BLaER1 (cell line): ENCODE measurements around the gene PRH2.

Source experiments
- H3K27ac ChIP-seq: shearing (Covaris generic); formaldehyde crosslinking; 2 replicates; pipeline ENCODE4 v1.8.1; 2022
- H3K27me3 ChIP-seq: shearing (Covaris generic); formaldehyde crosslinking; 2 replicates; pipeline ENCODE4 v1.8.1; 2022
- H3K36me3 ChIP-seq: shearing (Covaris generic); formaldehyde crosslinking; 2 replicates; pipeline ENCODE4 v1.8.1; 2022
- H3K4me1 ChIP-seq: shearing (Covaris generic); formaldehyde crosslinking; 2 replicates; pipeline ENCODE4 v1.8.1; 2022
- H3K4me2 ChIP-seq: shearing (Covaris generic); formaldehyde crosslinking; 2 replicates; pipeline ENCODE4 v1.8.1; 2022
- H3K4me3 ChIP-seq: shearing (Covaris generic); formaldehyde crosslinking; 2 replicates; pipeline ENCODE4 v1.8.1; 2022
- H3K9ac ChIP-seq: shearing (Covaris generic); formaldehyde crosslinking; 2 replicates; pipeline ENCODE4 v1.8.1; 2022
- H3K9me3 ChIP-seq: shearing (Covaris generic); formaldehyde crosslinking; 2 replicates; pipeline ENCODE4 v1.8.1; 2022
- H4K20me1 ChIP-seq: shearing (Covaris generic); formaldehyde crosslinking; 2 replicates; pipeline ENCODE4 v1.8.1; 2022
- Cebpa-rat ChIP-seq: shearing (Covaris generic); IDR thresholded peaks from 2 replicates; pipeline ENCODE4 v1.8.1; 2022

PRH2 gene

GRCh38 chr12:10928746-10929286 lies at the start of gene PRH2:
Gene PRH2, plus strand, starts transcription at chr12:10929236. Its CDS starts 38 bp downstream, at chr12:10929274.
- Histone ChIP-seq H3K27ac (no peak within 1 kb of the TSS), H3K9ac (no peak within 1 kb of the TSS), H4K20me1 (no peaks in the 10 kb centered on the region), H3K4me1 (no peaks in the 10 kb centered on the region), H3K27me3 (no peaks in the 10 kb centered on the region), H3K36me3 (no peaks in the 10 kb centered on the region), H3K4me2 (no peak within 1 kb of the TSS), H3K4me3 (no peak within 1 kb of the TSS), H3K9me3 (no peaks in the 10 kb centered on the region)
- no peak for TF ChIP-seq Cebpa-rat

DNA sequence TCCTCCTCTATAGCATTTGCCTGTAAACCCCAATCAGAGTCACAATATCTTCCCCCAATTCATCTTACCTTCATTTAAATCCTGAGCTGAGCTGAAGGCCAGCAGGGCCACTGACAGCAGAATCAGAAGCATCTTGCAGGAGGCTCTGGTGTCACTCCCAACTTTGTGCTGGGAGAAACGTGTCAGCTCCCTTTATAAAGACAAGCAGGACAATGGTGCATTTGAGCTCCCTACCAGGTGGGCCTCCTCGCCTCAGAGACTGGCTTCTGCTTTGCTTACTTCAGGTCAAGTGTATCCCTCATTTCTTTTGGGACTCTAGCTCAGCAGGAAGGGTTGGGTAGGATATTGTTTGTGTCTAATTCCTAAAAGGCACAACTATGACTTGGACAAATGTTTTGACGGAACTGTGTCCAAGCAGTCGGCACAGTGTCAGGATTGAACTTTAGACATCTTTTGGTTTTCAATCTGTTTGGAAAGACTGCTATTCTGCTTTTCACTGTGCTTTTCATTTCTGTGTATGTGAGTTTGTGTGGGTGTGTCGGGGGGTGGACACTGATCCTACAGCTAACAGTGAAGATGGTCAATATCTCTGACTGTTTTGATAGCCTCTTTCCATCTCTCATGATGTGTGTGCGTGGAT lies 44.8 kb upstream of the PRH2 start, which contains the start of gene PRH1:
Gene PRH1, minus strand, starts transcription at position 170 of the 640 bp plus-strand sequence. Its CDS starts 38 bp downstream, at position 132.
- no peak within 1 kb of the TSS for H3K4me3 ChIP-seq
- H3K9ac ChIP-seq: no peak within 1 kb of the TSS
- H3K4me1 ChIP-seq: no peaks in the 10 kb centered on the region
- no peak for TF ChIP-seq Cebpa-rat
- H3K27me3 ChIP-seq: no peaks in the 10 kb centered on the region
- H4K20me1 ChIP-seq: no peaks in the 10 kb centered on the region
- H3K27ac ChIP-seq: no peak within 1 kb of the TSS
- H3K4me2 ChIP-seq: no peak within 1 kb of the TSS
- no peaks in the 10 kb centered on the region for H3K9me3 ChIP-seq
- no peaks in the 10 kb centered on the region for H3K36me3 ChIP-seq

GRCh38 chr12:10889226-10889625 lies 39.8 kb upstream of the PRH2 start:
- Histone ChIP-seq H3K4me3 (no peak overlapping the region), H3K27me3 (no peaks in the 10 kb centered on the region), H3K27ac (no peak overlapping the region), H3K4me2 (no peak overlapping the region), H4K20me1 (no peaks in the 10 kb centered on the region), H3K9ac (no peak overlapping the region), H3K36me3 (peaks cover 7% of the 10 kb centered on the region; the same call in 1 of the 2 replicates), H3K9me3 (no peaks in the 10 kb centered on the region), H3K4me1 (no peaks in the 10 kb centered on the region)
- no peak for TF ChIP-seq Cebpa-rat

DNA sequence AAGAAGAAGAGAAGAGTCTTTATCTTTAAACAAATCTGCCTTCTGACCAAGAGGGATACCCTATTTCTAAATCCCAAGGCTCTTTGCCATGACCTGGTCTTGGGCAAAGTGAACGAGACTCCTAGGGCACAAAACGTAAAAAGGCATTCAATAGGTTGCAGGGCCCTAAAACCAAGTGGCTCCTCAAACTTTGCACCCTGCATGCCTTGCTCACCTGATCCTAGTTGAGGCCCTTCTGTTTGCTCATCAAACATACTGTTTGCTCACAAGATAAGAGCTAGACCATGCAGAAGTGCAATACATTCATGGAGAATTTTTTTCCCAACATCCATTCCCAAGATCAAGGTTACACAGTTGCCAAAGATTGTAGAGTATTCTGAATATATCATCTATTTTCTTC lies 37.1 kb upstream of the PRH2 start:
- TF ChIP-seq Cebpa-rat: no peak
- no peaks in the 10 kb centered on the region for H3K9me3 ChIP-seq
- H3K4me3 ChIP-seq: no peak overlapping the region
- peaks cover 7% of the 10 kb centered on the region; the same call in 1 of the 2 replicates for H3K36me3 ChIP-seq
- H3K27me3 ChIP-seq: no peaks in the 10 kb centered on the region
- H4K20me1 ChIP-seq: no peaks in the 10 kb centered on the region
- H3K9ac ChIP-seq: no peak overlapping the region
- no peak overlapping the region for H3K4me2 ChIP-seq
- no peak overlapping the region for H3K27ac ChIP-seq
- H3K4me1 ChIP-seq: no peaks in the 10 kb centered on the region

- Histone ChIP-seq H3K4me2 (no peak overlapping the region), H3K27ac (no peak overlapping the region), H3K9me3 (no peaks in the 10 kb centered on the region; the same call in 1 of the 2 replicates), H4K20me1 (no peaks in the 10 kb centered on the region), H3K4me1 (no peaks in the 10 kb centered on the region), H3K4me3 (no peak overlapping the region), H3K36me3 (peaks cover 2% of the 10 kb centered on the region; the same call in 1 of the 2 replicates), H3K9ac (no peak overlapping the region), H3K27me3 (no peaks in the 10 kb centered on the region)
- TF ChIP-seq Cebpa-rat: no peak
Observed at GRCh38 chr12:10896854-10897253, 32.2 kb upstream of the PRH2 start.

GRCh38 chr12:10900530-10900929 lies 28.5 kb upstream of the PRH2 start:
- H3K27ac ChIP-seq: no peak overlapping the region
- no peaks in the 10 kb centered on the region for H3K27me3 ChIP-seq
- no peak overlapping the region for H3K4me2 ChIP-seq
- no peaks in the 10 kb centered on the region for H3K4me1 ChIP-seq
- no peak overlapping the region for H3K4me3 ChIP-seq
- no peak for TF ChIP-seq Cebpa-rat
- H3K9me3 ChIP-seq: peaks cover 33% of the 10 kb centered on the region
- peaks cover 7% of the 10 kb centered on the region; the same call in 1 of the 2 replicates for H3K36me3 ChIP-seq
- no peak overlapping the region for H3K9ac ChIP-seq
- no peaks in the 10 kb centered on the region for H4K20me1 ChIP-seq

DNA sequence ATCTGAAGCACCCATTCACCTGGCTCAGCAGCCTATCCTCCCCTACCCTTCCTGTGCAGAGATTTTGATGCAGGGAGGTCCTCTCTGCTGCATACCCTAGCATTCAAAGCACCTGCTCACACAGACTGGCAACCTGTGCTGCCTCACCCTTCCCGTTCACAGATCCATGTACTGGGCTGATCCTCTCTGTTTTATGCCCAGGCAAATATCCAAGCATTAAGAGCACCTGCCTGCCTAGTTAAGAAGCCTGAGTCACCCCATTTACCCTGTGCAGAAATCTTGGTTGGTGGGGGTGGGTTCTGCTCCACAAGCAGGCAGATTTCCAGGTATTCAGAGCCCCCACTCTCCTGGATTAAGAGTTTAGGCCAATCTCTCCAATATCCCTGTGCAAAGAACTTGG lies 28.1 kb upstream of the PRH2 start:
- H3K27me3 ChIP-seq: no peaks in the 10 kb centered on the region
- H3K4me3 ChIP-seq: no peak overlapping the region
- no peak overlapping the region for H3K27ac ChIP-seq
- H3K9ac ChIP-seq: no peak overlapping the region
- no peak overlapping the region for H3K4me2 ChIP-seq
- H3K9me3 ChIP-seq: peaks cover 35% of the 10 kb centered on the region
- TF ChIP-seq Cebpa-rat: no peak
- no peaks in the 10 kb centered on the region for H4K20me1 ChIP-seq
- H3K36me3 ChIP-seq: peaks cover 7% of the 10 kb centered on the region; the same call in 1 of the 2 replicates
- no peaks in the 10 kb centered on the region for H3K4me1 ChIP-seq

- TF ChIP-seq Cebpa-rat: no peak
- Histone ChIP-seq H3K9me3 (peaks cover 35% of the 10 kb centered on the region), H3K9ac (no peak overlapping the region)
Observed at GRCh38 chr12:10901427-10901826, 27.6 kb upstream of the PRH2 start.

DNA sequence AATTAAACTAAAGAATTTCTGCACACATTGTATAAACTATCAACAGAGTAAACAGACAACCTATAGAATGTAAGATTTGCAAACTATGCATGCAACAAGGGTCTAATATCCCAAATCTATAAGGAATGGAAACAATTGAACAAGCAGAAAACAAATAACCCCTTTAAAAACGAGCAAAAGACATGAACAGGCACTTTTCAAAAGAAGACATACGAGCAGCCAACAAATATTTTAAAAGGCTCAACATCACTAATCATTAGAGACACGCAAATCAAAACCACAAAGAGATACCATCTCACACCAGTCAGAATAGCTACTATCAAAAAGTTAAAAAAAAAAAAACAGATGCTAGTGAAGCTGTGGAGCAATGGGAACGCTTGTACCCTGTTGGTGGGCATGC lies 24.4 kb upstream of the PRH2 start:
- Histone ChIP-seq H3K4me1 (no peaks in the 10 kb centered on the region), H4K20me1 (no peaks in the 10 kb centered on the region), H3K27me3 (no peaks in the 10 kb centered on the region), H3K4me2 (no peak overlapping the region), H3K9ac (no peak overlapping the region), H3K27ac (no peak overlapping the region), H3K9me3 (peaks cover 35% of the 10 kb centered on the region), H3K36me3 (peaks cover 7% of the 10 kb centered on the region; the same call in 1 of the 2 replicates), H3K4me3 (no peak overlapping the region)
- no peak for TF ChIP-seq Cebpa-rat

More at GRCh38 chr12:10901427-10901826, 27.6 kb upstream of the PRH2 start:
- H3K27me3 ChIP-seq: no peaks in the 10 kb centered on the region
- peaks cover 7% of the 10 kb centered on the region; the same call in 1 of the 2 replicates for H3K36me3 ChIP-seq
- H4K20me1 ChIP-seq: no peaks in the 10 kb centered on the region
- H3K4me2 ChIP-seq: no peak overlapping the region
- no peak overlapping the region for H3K27ac ChIP-seq
- no peak overlapping the region for H3K4me3 ChIP-seq
- no peaks in the 10 kb centered on the region for H3K4me1 ChIP-seq

- Histone ChIP-seq H3K4me2 (no peak within 1 kb of the TSS), H3K4me3 (no peak within 1 kb of the TSS), H3K27me3 (no peaks in the 10 kb centered on the region), H3K27ac (no peak within 1 kb of the TSS), H3K4me1 (no peaks in the 10 kb centered on the region), H3K36me3 (peaks cover 7% of the 10 kb centered on the region; the same call in 1 of the 2 replicates), H3K9ac (no peak within 1 kb of the TSS), H3K9me3 (peaks cover 13% of the 10 kb centered on the region), H4K20me1 (no peaks in the 10 kb centered on the region)
- TF ChIP-seq Cebpa-rat: no peak
Observed at GRCh38 chr12:10909462-10909861, 19.6 kb upstream of the PRH2 start, which contains the start of gene TAS2R13. Gene TAS2R13, minus strand, starts transcription at chr12:10909562. Its CDS starts 264 bp downstream, at chr12:10909298.
